ENCODE measurements around the gene TAF13.
"Not testable (repeated sequence)": the region's sequence is repeated elsewhere in the genome, so short reads cannot be mapped to it uniquely, and the experiment has no call there.

Gene TAF13

GRCh38 chr1:109059026-109059425 is 16.8 kb downstream of the TAF13 start:
- Histone ChIP-seq H4K20me1 (ENCODE audit: insufficient read depth, low read length) (no peaks in the 10 kb centered on the region), H3K4me1 (ENCODE audit: low read length) (no peaks in the 10 kb centered on the region), H3K79me2 (ENCODE audit: low read length) (no peaks in the 10 kb centered on the region), H2AFZ (ENCODE audit: low read length) (no peak overlapping the region), H3F3A (ENCODE audit: insufficient read depth, low read length) (no peaks in the 10 kb centered on the region), H3K9me3 (replicated peaks; ENCODE audit: insufficient read depth, low read length) (no peaks in the 10 kb centered on the region), H3K27ac (ENCODE audit: low read length) (no peak overlapping the region), H3K36me3 (replicated peaks; ENCODE audit: insufficient read depth, low read length) (no peaks in the 10 kb centered on the region), H3K4me2 (ENCODE audit: low read depth, low read length) (no peak overlapping the region), H3K4me3 (ENCODE audit: low read length) (no peak overlapping the region), H3K9me2 (replicated peaks; ENCODE audit: insufficient read depth, low read length) (no peaks in the 10 kb centered on the region), H3K9ac (ENCODE audit: low read length) (no peak overlapping the region), H3K27me3 (replicated peaks; ENCODE audit: insufficient read depth, low read length) (no peaks in the 10 kb centered on the region)
- no peak for DNase-seq
- TF ChIP-seq CTCF (IDR thresholded peaks at IDR 0.05; ENCODE audit: low read length) (no peak), EZH2 (optimal IDR thresholded peaks at IDR 0.05; ENCODE audit: low read depth, low read length) (no peak), EZH2phosphoT487 (IDR thresholded peaks at IDR 0.05; ENCODE audit: low read length) (no peak)

GRCh38 chr1:109056064-109056463 is 19.7 kb downstream of the TAF13 start:
- no peak overlapping the region for H3K4me2 ChIP-seq (ENCODE audit: low read depth, low read length)
- TF ChIP-seq CTCF (IDR thresholded peaks at IDR 0.05; ENCODE audit: low read length) (no peak), EZH2 (optimal IDR thresholded peaks at IDR 0.05; ENCODE audit: low read depth, low read length) (no peak), EZH2phosphoT487 (IDR thresholded peaks at IDR 0.05; ENCODE audit: low read length) (no peak)
- H3K4me3 ChIP-seq (ENCODE audit: low read length), result no peak overlapping the region
- no peaks in the 10 kb centered on the region for H3K36me3 ChIP-seq (replicated peaks; ENCODE audit: insufficient read depth, low read length)
- no peaks in the 10 kb centered on the region for H3K27me3 ChIP-seq (replicated peaks; ENCODE audit: insufficient read depth, low read length)
- no peaks in the 10 kb centered on the region for H4K20me1 ChIP-seq (ENCODE audit: insufficient read depth, low read length)
- no peaks in the 10 kb centered on the region for H3K9me3 ChIP-seq (replicated peaks; ENCODE audit: insufficient read depth, low read length)
- H3K79me2 ChIP-seq (ENCODE audit: low read length), result no peaks in the 10 kb centered on the region
- H2AFZ ChIP-seq (ENCODE audit: low read length), result no peak overlapping the region
- no peak for DNase-seq
- no peak overlapping the region for H3K27ac ChIP-seq (ENCODE audit: low read length)
- H3F3A ChIP-seq (ENCODE audit: insufficient read depth, low read length), result no peaks in the 10 kb centered on the region
- H3K4me1 ChIP-seq (ENCODE audit: low read length), result no peaks in the 10 kb centered on the region
- no peak overlapping the region for H3K9ac ChIP-seq (ENCODE audit: low read length)
- no peaks in the 10 kb centered on the region for H3K9me2 ChIP-seq (replicated peaks; ENCODE audit: insufficient read depth, low read length)

- DNase-seq; H3K27ac ChIP-seq (ENCODE audit: low read length); H3K4me2 ChIP-seq (ENCODE audit: low read depth, low read length); H3K9me2 ChIP-seq (replicated peaks; ENCODE audit: insufficient read depth, low read length); H3K36me3 ChIP-seq (replicated peaks; ENCODE audit: insufficient read depth, low read length); H3K79me2 ChIP-seq (ENCODE audit: low read length); H2AFZ ChIP-seq (ENCODE audit: low read length); H3K9ac ChIP-seq (ENCODE audit: low read length); H3K4me3 ChIP-seq (ENCODE audit: low read length); H3K9me3 ChIP-seq (replicated peaks; ENCODE audit: insufficient read depth, low read length); H3F3A ChIP-seq (ENCODE audit: insufficient read depth, low read length); H3K27me3 ChIP-seq (replicated peaks; ENCODE audit: insufficient read depth, low read length); H3K4me1 ChIP-seq (ENCODE audit: low read length); H4K20me1 ChIP-seq (ENCODE audit: insufficient read depth, low read length): not testable (repeated sequence)
Observed at GRCh38 chr1:109052145-109052544, 23.7 kb downstream of the TAF13 start.

- H3K9ac ChIP-seq (ENCODE audit: low read length), result no peak overlapping the region
- H3K9me3 ChIP-seq (replicated peaks; ENCODE audit: insufficient read depth, low read length), result no peaks in the 10 kb centered on the region
- no peak overlapping the region for H3K27ac ChIP-seq (ENCODE audit: low read length)
- no peaks in the 10 kb centered on the region for H3F3A ChIP-seq (ENCODE audit: insufficient read depth, low read length)
- DNase-seq, result no peak
- no peaks in the 10 kb centered on the region for H3K4me1 ChIP-seq (ENCODE audit: low read length)
- H3K9me2 ChIP-seq (replicated peaks; ENCODE audit: insufficient read depth, low read length), result no peaks in the 10 kb centered on the region
- H3K4me2 ChIP-seq (ENCODE audit: low read depth, low read length), result no peak overlapping the region
- no peaks in the 10 kb centered on the region for H4K20me1 ChIP-seq (ENCODE audit: insufficient read depth, low read length)
- no peaks in the 10 kb centered on the region for H3K79me2 ChIP-seq (ENCODE audit: low read length)
- no peaks in the 10 kb centered on the region for H3K27me3 ChIP-seq (replicated peaks; ENCODE audit: insufficient read depth, low read length)
- no peaks in the 10 kb centered on the region for H3K36me3 ChIP-seq (replicated peaks; ENCODE audit: insufficient read depth, low read length)
- H3K4me3 ChIP-seq (ENCODE audit: low read length), result no peak overlapping the region
- no peak overlapping the region for H2AFZ ChIP-seq (ENCODE audit: low read length)
- TF ChIP-seq EZH2 (optimal IDR thresholded peaks at IDR 0.05; ENCODE audit: low read depth, low read length), result no peak
- TF ChIP-seq EZH2phosphoT487 (IDR thresholded peaks at IDR 0.05; ENCODE audit: low read length), result no peak
- no peak for TF ChIP-seq CTCF (IDR thresholded peaks at IDR 0.05; ENCODE audit: low read length)
Observed at GRCh38 chr1:109050228-109050995, 25.4 kb downstream of the TAF13 start.

Measured in MM.1S (cell line).